Diencephalon (tissue), 1 donor: ENCODE data around the gene RAPH1. TPM values are rescaled to one million over a fixed set of nuclear protein-coding genes. Genes with fewer than 3 reads are reported as not detected.

Experiments used
- total RNA-seq: library from RNA; depleted of rRNA; stranded (reverse); fragments of >200 nt; gene quantifications from one replicate; pipeline ENCODE4 v1.2.3, GENCODE V29; 2014

The RAPH1 gene
- 59.3 TPM for total RNA-seq

GRCh38 chr2:203535078-203535783 lies at the start of gene RAPH1:
Gene RAPH1 (minus strand): TSS chr2:203535301. CDS start chr2:203495353, 39,948 bp downstream.

Other genes with a start within 250 kb of the RAPH1 start
- gene ABI2, start 206.9 kb downstream of the RAPH1 start, total RNA-seq, result 155 TPM
- gene CD28, start 171.3 kb upstream of the RAPH1 start, total RNA-seq, result 0.69 TPM